GM23338 (cell line): Measurements from ENCODE around the gene COBL. TPM values are rescaled to one million over a fixed set of nuclear protein-coding genes. Genes with fewer than 3 reads are reported as not detected.

Experiments used
- ATAC-seq: fragments of 200-7000 bp; cut with Tn5 transposase; 3 replicates; pipeline ENCODE4 v1.9.1; 2020
- DNase-seq: peaks from one replicate; pipeline ENCODE4 v3.0.0-alpha.2; 2015; ENCODE audit warnings: low spot score
- H2AFZ ChIP-seq: fragments of 200-600 bp; sonication (generic); 2 replicates; pipeline ENCODE4 v1.8.0; 2016; ENCODE audit warnings: antibody characterized with exemption, mild to moderate bottlenecking, moderate library complexity
- H3F3A ChIP-seq: fragments of 200-600 bp; sonication (generic); replicated peaks from 2 replicates; pipeline ENCODE4 v1.8.0; 2017; ENCODE audit warnings: antibody characterized with exemption, mixed run types, low read depth
- H3K27ac ChIP-seq: fragments of 200-600 bp; sonication (generic); 2 replicates; pipeline ENCODE4 v1.6.1; 2016; ENCODE audit warnings: low read depth
- H3K27me3 ChIP-seq: fragments of 200-600 bp; sonication (generic); 2 replicates; pipeline ENCODE4 v1.8.0; 2016; ENCODE audit warnings: mild to moderate bottlenecking, mixed run types, moderate library complexity; ENCODE audit not compliant: insufficient read depth
- H3K36me3 ChIP-seq: fragments of 200-600 bp; sonication (generic); 2 replicates; pipeline ENCODE4 v1.8.0; 2016; ENCODE audit warnings: mild to moderate bottlenecking; ENCODE audit not compliant: insufficient read depth
- H3K4me1 ChIP-seq: fragments of 200-600 bp; sonication (generic); 2 replicates; pipeline ENCODE4 v1.8.0; 2016; ENCODE audit warnings: mild to moderate bottlenecking, moderate library complexity; ENCODE audit not compliant: insufficient read depth
- H3K4me2 ChIP-seq: fragments of 200-600 bp; sonication (generic); 2 replicates; pipeline ENCODE4 v1.7.1; 2017; ENCODE audit warnings: mixed run types
- H3K4me3 ChIP-seq: fragments of 200-600 bp; sonication (generic); 2 replicates; pipeline ENCODE4 v1.6.1; 2016; ENCODE audit warnings: mixed run types
- H3K79me2 ChIP-seq: fragments of 200-600 bp; sonication (generic); replicated peaks from 2 replicates; pipeline ENCODE4 v1.8.0; 2017; ENCODE audit warnings: mild to moderate bottlenecking; ENCODE audit not compliant: insufficient read depth
- H3K9me2 ChIP-seq: fragments of 200-600 bp; sonication (generic); 2 replicates; pipeline ENCODE4 v1.8.0; 2017; ENCODE audit not compliant: insufficient read depth
- H4K20me1 ChIP-seq: fragments of 200-600 bp; sonication (generic); replicated peaks from 2 replicates; pipeline ENCODE4 v1.8.0; 2017; ENCODE audit warnings: mild to moderate bottlenecking; ENCODE audit not compliant: insufficient read depth
- H3K27ac Mint-ChIP-seq: 2 replicates; pipeline ENCODE4 v1.8.0; 2020; ENCODE audit warnings: inconsistent platforms, mild to moderate bottlenecking, moderate library complexity, mixed read lengths
- H3K27me3 Mint-ChIP-seq: 3 replicates; pipeline ENCODE4 v1.8.0; 2022; ENCODE audit warnings: low read depth, mild to moderate bottlenecking, moderate library complexity, mixed read lengths, inconsistent platforms; ENCODE audit not compliant: insufficient read depth, poor library complexity
- H3K36me3 Mint-ChIP-seq: 3 replicates; pipeline ENCODE4 v1.8.0; 2021; ENCODE audit warnings: low read depth, mild to moderate bottlenecking, inconsistent platforms, moderate library complexity, mixed read lengths
- H3K4me1 Mint-ChIP-seq: 3 replicates; pipeline ENCODE4 v1.8.0; 2020; ENCODE audit warnings: mild to moderate bottlenecking, inconsistent platforms, mixed read lengths
- H3K4me3 Mint-ChIP-seq: 3 replicates; pipeline ENCODE4 v1.8.0; 2021; ENCODE audit warnings: moderate library complexity, mild to moderate bottlenecking, inconsistent platforms, mixed read lengths
- H3K9me3 Mint-ChIP-seq: 3 replicates; pipeline ENCODE4 v1.8.0; 2020; ENCODE audit warnings: moderate library complexity, mild to moderate bottlenecking, inconsistent platforms, mixed read lengths
- POLR2AphosphoS5 ChIP-seq: IDR thresholded peaks from 2 replicates; pipeline ENCODE4 v1.6.1; 2016; ENCODE audit warnings: antibody characterized with exemption, low read depth
- polyA plus RNA-seq: library from polyadenylated mRNA; unstranded; fragments of >200 nt; fragmentation: Nextera tagmentation; extraction: Ambion mirVana; gene quantifications from 2 replicates; pipeline ENCODE4 v1.2.1, GENCODE V29; 2016
- total RNA-seq: library from RNA; depleted of rRNA; stranded (reverse); fragments of >200 nt; shearing (Covaris generic); gene quantifications from 2 replicates; pipeline ENCODE4 v1.2.3, GENCODE V29; 2014
- TF ChIP-seq, protein P1 (sequence below): IDR thresholded peaks from one replicate; pipeline ENCODE4 v1.6.1; 2018; ENCODE audit warnings: antibody characterized with exemption; ENCODE audit not compliant: unreplicated experiment
- TF ChIP-seq, protein P2 (sequence below): fragments of 250-450 bp; sonication (Bioruptor Pico); IDR thresholded peaks from 2 replicates; pipeline ENCODE4 v1.5.0; 2020; ENCODE audit warnings: mild to moderate bottlenecking, moderate library complexity

Gene COBL
- total and polyA plus RNA-seq, 2 experiments from 2014 or later: 18.3 to 51.9 TPM

DNA sequence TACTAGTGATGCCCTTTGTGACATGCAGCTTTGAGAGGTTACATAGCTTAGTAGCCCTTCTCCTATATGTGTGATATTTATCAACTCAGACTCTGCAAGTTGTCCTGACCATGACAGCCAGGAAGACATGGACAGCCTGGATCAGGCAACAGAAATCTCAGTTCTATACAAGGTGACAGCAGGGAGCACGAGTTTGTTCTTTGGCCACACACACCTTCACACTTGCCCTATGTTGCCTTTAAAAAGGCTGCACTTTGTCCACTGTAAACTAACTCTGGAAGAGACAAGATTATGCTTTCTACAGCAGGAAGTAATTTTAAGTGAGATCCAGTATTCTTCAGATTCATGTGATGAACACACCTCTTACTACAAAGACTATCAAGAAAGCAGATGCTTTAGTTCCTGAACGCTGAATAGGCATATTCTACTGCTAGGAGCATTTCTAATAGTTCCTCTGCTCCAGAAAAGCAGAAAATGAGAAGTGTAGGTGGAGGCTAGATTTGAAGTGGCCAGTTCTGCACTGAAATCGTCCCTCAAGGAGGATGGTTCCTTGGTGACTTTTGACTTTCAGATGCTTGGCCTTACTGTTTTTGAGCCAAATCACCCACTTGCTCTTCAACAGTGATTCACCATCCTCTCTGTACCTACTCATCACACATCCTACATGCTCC lies 239.2 kb downstream of the COBL start:
- H3K4me3 ChIP-seq: no peak overlapping the region
- peaks cover 5% of the 10 kb centered on the region; the same call in 1 of the 2 replicates for H3F3A ChIP-seq
- no peaks in the 10 kb centered on the region for H3K79me2 ChIP-seq
- TF ChIP-seq POLR2AphosphoS5: no peak
- DNase-seq: no peak
- H3K27me3 ChIP-seq: no peaks in the 10 kb centered on the region
- Mint-ChIP-seq H3K4me3 (no peak overlapping the region), H3K27me3 (peaks cover 2% of the 10 kb centered on the region), H3K4me1 (peaks cover 47% of the 10 kb centered on the region), H3K9me3 (no peaks in the 10 kb centered on the region), H3K27ac (no peak overlapping the region), H3K36me3 (peaks cover 22% of the 10 kb centered on the region; the same call in 2 of the 3 replicates)
- H4K20me1 ChIP-seq: no peaks in the 10 kb centered on the region
- H3K4me1 ChIP-seq: peaks cover 30% of the 10 kb centered on the region
- ATAC-seq: no peak
- H3K9me2 ChIP-seq: no peaks in the 10 kb centered on the region; the same call in 1 of the 2 replicates
- no peak overlapping the region for H3K27ac ChIP-seq
- H3K4me2 ChIP-seq: no peak overlapping the region
- H3K36me3 ChIP-seq: no peaks in the 10 kb centered on the region
- no peak overlapping the region for H2AFZ ChIP-seq

DNA sequence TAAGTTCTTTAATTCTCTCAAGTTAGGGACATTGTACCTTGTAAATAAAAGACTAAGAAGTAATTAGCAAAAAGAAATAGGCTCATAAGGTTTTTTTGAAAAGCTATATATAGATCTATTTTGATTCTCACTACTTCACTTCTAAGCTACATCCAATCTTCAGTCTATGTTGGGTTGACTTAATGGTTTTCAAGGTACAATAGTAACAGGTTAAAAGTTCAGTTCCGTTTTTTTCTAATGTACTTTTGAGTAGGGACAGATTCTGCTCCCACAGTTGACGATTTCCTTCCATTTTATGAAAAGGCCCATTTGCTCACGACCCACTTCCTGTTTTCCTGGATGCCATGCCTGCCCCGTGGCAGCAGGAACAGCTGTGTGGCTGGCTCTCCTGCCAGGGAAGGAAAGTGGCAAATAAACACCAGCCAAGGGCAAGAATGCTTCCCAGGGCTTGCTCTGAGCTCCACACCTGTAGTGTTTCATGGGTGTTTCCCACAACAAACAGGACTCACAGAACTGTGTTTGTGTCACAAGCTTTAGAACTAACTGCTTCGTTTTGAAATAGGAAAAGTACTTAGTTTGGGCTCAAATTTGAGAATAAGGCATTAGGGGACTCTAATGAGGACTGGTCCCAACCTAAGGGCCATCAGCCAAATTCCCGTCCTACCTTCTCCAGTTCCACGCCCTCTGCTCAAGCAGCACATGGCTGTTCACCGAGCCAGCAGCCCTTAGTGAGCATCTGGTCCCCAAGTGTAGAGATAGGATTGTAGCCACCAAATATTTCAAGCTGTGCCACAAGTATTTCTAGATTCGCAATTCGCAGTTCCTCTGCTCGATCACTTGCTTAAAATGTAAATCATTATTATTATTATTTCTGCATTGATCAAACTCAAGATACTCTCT lies 240.7 kb downstream of the COBL start:
- TF ChIP-seq, protein P1, sequence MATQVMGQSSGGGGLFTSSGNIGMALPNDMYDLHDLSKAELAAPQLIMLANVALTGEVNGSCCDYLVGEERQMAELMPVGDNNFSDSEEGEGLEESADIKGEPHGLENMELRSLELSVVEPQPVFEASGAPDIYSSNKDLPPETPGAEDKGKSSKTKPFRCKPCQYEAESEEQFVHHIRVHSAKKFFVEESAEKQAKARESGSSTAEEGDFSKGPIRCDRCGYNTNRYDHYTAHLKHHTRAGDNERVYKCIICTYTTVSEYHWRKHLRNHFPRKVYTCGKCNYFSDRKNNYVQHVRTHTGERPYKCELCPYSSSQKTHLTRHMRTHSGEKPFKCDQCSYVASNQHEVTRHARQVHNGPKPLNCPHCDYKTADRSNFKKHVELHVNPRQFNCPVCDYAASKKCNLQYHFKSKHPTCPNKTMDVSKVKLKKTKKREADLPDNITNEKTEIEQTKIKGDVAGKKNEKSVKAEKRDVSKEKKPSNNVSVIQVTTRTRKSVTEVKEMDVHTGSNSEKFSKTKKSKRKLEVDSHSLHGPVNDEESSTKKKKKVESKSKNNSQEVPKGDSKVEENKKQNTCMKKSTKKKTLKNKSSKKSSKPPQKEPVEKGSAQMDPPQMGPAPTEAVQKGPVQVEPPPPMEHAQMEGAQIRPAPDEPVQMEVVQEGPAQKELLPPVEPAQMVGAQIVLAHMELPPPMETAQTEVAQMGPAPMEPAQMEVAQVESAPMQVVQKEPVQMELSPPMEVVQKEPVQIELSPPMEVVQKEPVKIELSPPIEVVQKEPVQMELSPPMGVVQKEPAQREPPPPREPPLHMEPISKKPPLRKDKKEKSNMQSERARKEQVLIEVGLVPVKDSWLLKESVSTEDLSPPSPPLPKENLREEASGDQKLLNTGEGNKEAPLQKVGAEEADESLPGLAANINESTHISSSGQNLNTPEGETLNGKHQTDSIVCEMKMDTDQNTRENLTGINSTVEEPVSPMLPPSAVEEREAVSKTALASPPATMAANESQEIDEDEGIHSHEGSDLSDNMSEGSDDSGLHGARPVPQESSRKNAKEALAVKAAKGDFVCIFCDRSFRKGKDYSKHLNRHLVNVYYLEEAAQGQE: no peak
- Histone ChIP-seq H3F3A (peaks cover 5% of the 10 kb centered on the region; the same call in 1 of the 2 replicates), H3K79me2 (no peaks in the 10 kb centered on the region), H3K4me2 (no peak overlapping the region), H2AFZ (no peak overlapping the region), H3K4me1 (peaks cover 18% of the 10 kb centered on the region), H3K4me3 (no peak overlapping the region), H3K9me2 (no peaks in the 10 kb centered on the region; the same call in 1 of the 2 replicates), H3K36me3 (no peaks in the 10 kb centered on the region), H3K27me3 (no peaks in the 10 kb centered on the region), H3K27ac (no peak overlapping the region), H4K20me1 (no peaks in the 10 kb centered on the region)
- H3K9me3 Mint-ChIP-seq: no peaks in the 10 kb centered on the region
- peaks cover 2% of the 10 kb centered on the region for H3K27me3 Mint-ChIP-seq
- peaks cover 38% of the 10 kb centered on the region for H3K4me1 Mint-ChIP-seq
- no peak for ATAC-seq
- H3K4me3 Mint-ChIP-seq: no peak overlapping the region
- DNase-seq: no peak
- peaks cover 22% of the 10 kb centered on the region; the same call in 2 of the 3 replicates for H3K36me3 Mint-ChIP-seq
- peak overlapping the region; percentile 61; the same call in 1 of the 2 replicates for H3K27ac Mint-ChIP-seq

DNA sequence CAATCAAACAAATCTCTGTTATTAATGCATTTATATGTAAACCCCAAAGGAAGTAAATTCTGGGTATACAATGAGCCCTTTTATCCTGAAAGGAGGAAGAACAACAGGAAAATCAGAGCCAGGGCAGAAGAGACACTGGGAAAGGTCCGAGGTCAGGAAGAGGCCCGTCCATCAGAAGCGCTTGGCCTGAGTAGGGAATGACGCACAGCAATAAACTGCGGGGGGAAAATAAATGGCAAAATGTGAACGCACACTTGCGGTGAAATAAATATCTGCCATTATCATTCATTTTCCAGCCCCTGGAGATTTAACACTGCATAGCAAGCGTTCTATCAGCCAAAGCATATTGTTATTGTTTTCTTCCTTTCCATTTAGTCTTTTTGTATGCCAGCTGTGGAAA lies 243.4 kb downstream of the COBL start:
- Mint-ChIP-seq H3K4me3 (no peak overlapping the region), H3K27ac (no peak overlapping the region), H3K36me3 (peaks cover 5% of the 10 kb centered on the region; the same call in 2 of the 3 replicates), H3K27me3 (no peaks in the 10 kb centered on the region), H3K4me1 (peaks cover 35% of the 10 kb centered on the region), H3K9me3 (no peaks in the 10 kb centered on the region)
- Histone ChIP-seq H3K4me3 (no peak overlapping the region), H3K4me1 (peaks cover 12% of the 10 kb centered on the region; the same call in 1 of the 2 replicates), H3K9me2 (no peaks in the 10 kb centered on the region), H4K20me1 (no peaks in the 10 kb centered on the region), H3K36me3 (no peaks in the 10 kb centered on the region), H2AFZ (no peak overlapping the region), H3K27me3 (no peaks in the 10 kb centered on the region), H3K27ac (no peak overlapping the region), H3F3A (no peaks in the 10 kb centered on the region), H3K79me2 (no peaks in the 10 kb centered on the region), H3K4me2 (no peak overlapping the region)
- ATAC-seq (no peak), DNase-seq (no peak)
- TF ChIP-seq, protein P2, sequence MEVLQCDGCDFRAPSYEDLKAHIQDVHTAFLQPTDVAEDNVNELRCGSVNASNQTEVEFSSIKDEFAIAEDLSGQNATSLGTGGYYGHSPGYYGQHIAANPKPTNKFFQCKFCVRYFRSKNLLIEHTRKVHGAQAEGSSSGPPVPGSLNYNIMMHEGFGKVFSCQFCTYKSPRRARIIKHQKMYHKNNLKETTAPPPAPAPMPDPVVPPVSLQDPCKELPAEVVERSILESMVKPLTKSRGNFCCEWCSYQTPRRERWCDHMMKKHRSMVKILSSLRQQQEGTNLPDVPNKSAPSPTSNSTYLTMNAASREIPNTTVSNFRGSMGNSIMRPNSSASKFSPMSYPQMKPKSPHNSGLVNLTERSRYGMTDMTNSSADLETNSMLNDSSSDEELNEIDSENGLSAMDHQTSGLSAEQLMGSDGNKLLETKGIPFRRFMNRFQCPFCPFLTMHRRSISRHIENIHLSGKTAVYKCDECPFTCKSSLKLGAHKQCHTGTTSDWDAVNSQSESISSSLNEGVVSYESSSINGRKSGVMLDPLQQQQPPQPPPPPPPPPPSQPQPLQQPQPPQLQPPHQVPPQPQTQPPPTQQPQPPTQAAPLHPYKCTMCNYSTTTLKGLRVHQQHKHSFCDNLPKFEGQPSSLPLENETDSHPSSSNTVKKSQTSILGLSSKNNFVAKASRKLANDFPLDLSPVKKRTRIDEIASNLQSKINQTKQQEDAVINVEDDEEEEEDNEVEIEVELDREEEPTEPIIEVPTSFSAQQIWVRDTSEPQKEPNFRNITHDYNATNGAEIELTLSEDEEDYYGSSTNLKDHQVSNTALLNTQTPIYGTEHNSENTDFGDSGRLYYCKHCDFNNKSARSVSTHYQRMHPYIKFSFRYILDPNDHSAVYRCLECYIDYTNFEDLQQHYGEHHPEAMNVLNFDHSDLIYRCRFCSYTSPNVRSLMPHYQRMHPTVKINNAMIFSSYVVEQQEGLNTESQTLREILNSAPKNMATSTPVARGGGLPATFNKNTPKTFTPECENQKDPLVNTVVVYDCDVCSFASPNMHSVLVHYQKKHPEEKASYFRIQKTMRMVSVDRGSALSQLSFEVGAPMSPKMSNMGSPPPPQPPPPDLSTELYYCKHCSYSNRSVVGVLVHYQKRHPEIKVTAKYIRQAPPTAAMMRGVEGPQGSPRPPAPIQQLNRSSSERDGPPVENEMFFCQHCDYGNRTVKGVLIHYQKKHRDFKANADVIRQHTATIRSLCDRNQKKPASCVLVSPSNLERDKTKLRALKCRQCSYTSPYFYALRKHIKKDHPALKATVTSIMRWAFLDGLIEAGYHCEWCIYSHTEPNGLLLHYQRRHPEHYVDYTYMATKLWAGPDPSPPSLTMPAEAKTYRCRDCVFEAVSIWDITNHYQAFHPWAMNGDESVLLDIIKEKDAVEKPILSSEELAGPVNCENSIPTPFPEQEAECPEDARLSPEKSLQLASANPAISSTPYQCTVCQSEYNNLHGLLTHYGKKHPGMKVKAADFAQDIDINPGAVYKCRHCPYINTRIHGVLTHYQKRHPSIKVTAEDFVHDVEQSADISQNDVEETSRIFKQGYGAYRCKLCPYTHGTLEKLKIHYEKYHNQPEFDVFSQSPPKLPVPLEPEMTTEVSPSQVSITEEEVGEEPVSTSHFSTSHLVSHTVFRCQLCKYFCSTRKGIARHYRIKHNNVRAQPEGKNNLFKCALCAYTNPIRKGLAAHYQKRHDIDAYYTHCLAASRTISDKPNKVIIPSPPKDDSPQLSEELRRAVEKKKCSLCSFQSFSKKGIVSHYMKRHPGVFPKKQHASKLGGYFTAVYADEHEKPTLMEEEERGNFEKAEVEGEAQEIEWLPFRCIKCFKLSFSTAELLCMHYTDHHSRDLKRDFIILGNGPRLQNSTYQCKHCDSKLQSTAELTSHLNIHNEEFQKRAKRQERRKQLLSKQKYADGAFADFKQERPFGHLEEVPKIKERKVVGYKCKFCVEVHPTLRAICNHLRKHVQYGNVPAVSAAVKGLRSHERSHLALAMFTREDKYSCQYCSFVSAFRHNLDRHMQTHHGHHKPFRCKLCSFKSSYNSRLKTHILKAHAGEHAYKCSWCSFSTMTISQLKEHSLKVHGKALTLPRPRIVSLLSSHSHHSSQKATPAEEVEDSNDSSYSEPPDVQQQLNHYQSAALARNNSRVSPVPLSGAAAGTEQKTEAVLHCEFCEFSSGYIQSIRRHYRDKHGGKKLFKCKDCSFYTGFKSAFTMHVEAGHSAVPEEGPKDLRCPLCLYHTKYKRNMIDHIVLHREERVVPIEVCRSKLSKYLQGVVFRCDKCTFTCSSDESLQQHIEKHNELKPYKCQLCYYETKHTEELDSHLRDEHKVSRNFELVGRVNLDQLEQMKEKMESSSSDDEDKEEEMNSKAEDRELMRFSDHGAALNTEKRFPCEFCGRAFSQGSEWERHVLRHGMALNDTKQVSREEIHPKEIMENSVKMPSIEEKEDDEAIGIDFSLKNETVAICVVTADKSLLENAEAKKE (CRISPR knock-in tag): no peak
- no peak for TF ChIP-seq POLR2AphosphoS5
